ENCODE results near the gene VAT1L.

DNA sequence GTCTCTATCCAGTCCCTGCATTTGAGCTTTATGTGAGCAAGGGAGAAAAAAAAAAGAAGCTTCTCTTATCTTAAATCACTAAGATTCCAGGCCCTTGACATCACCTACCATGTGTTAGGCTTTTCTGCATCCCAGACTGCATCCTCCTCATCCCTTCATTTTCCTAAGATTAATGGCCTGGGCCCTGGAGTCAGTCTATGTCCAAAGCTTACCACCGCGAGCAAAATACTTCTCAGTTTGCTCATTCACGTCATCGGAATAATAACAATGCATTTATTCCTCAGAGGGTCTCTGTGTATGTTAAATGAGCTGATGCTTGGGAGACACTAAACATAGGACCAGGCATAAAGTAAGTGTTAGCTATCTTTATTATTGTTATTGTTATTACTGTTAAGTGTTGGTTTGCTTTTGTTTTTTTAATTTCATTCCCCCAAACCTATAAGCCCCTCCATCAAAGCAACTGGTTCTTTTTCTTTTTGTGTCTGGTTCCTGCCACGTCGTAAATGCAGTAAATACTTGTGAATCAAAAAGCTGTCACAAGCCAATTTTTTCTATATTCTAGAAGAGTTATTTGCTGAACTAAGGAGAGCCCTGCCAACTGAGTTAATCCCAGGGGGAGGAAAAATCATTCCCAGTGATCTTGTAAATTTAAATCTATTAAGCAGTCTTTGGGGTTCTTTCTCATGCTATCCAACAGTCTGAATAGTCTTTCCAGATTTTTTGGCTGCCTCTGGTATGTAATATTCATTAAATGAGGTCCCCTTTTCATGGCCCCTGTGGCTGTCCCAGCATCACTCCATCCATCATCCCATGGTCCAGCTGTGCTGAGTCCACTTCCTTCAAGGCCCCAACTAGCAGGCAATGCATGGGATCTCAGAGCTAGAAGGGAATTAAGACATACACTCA lies 46.5 kb downstream of the VAT1L start:
- TF ChIP-seq POLR2AphosphoS5 (IDR thresholded peaks at IDR 0.05; ENCODE audit: low read depth, low read length) (no peak), POLR2A (IDR thresholded peaks at IDR 0.05; ENCODE audit: low read depth, low read length) (no peak)

Measured in GM12892 (cell line).